A549 (cell line): ENCODE measurements around the gene PGK2. TPM values are rescaled to one million over a fixed set of nuclear protein-coding genes. Genes with fewer than 3 reads are reported as not detected.
A peak's percentile ranks its signal among the peaks of the same experiment; 100 is the strongest.

Source experiments
- ATAC-seq, 2 experiments: fragments of 200-7000 bp in 1 of 2; fragments of >200 bp in 1 of 2; cut with Nextera tagmentation in 1 of 2; cut with Tn5 transposase in 1 of 2; 3 replicates each; pipeline versions ENCODE4 v1.8.0 to v1.9.1; 2018 to 2020; ENCODE audit warnings: mild to moderate bottlenecking in 1 of 2, moderate library complexity in 1 of 2
- CTCF ChIA-PET: fragments of 300-600 bp; sonication (Branson Sonifier 250); formaldehyde crosslinking; extraction: SDS; loops from one replicate; lab custom pipeline; 2021; ENCODE audit warnings: antibody characterized with exemption, inconsistent platforms; lab: Yijun Ruan, JAX
- POLR2A ChIA-PET: fragments of 350-600 bp; formaldehyde crosslinking; extraction: SDS; loops from one replicate; lab custom pipeline; 2021; ENCODE audit warnings: antibody characterized with exemption, inconsistent platforms; lab: Yijun Ruan, JAX
- DNase-seq, 2 experiments: peaks; one replicate each; pipeline versions ENCODE4 v3.0.0 to v3.0.0-alpha.2; 2011 to 2016; ENCODE audit warnings: low read depth in 1 of 2, low spot score in 1 of 2
- FAIRE-seq: peaks from 2 replicates; lab custom pipeline; 2011; peaks lifted over from hg19 to GRCh38; lab: Jason Lieb, UNC
- H3K27ac ChIP-seq, 2 experiments: fragments of >200 bp; sonication (Bioruptor Twin); formaldehyde crosslinking; 3 replicates each; pipeline ENCODE4 v1.5.1; 2016 to 2017
- H3K4me1 ChIP-seq: fragments of >200 bp; sonication (Bioruptor Twin); formaldehyde crosslinking; 3 replicates; pipeline ENCODE4 v1.6.1; 2016
- H3K4me2 ChIP-seq: fragments of >200 bp; sonication (Bioruptor Twin); formaldehyde crosslinking; 3 replicates; pipeline ENCODE4 v1.6.1; 2016
- H3K4me3 ChIP-seq: fragments of >200 bp; sonication (Bioruptor Twin); formaldehyde crosslinking; 3 replicates; pipeline ENCODE4 v1.5.1; 2016
- H3K9me3 ChIP-seq: fragments of >200 bp; sonication (Bioruptor Twin); formaldehyde crosslinking; 3 replicates; pipeline ENCODE4 v1.6.1; 2016
- CEBPB ChIP-seq, 2 experiments: fragments of >200 bp in 1 of 2; sonication (Bioruptor Twin) in 1 of 2; formaldehyde crosslinking in 1 of 2; IDR thresholded peaks; 2 replicates each; pipeline ENCODE4 v1.6.1; 2012 to 2016
- ELK1 ChIP-seq: fragments of 150-350 bp; IDR thresholded peaks from 2 replicates; pipeline ENCODE4 v1.6.1; 2014; ENCODE audit warnings: low read depth, mild to moderate bottlenecking, low read length
- ESRRA ChIP-seq: fragments of 150-350 bp; IDR thresholded peaks from 2 replicates; pipeline ENCODE4 v1.6.1; 2014; ENCODE audit warnings: mild to moderate bottlenecking, low read length, borderline replicate concordance
- HMGXB4 ChIP-seq: fragments of 250-450 bp; sonication (Bioruptor Pico); IDR thresholded peaks from 2 replicates; pipeline ENCODE4 v1.5.0; 2021; ENCODE audit warnings: mild to moderate bottlenecking, moderate library complexity, borderline replicate concordance
- KDM1A ChIP-seq: fragments of 200-600 bp; sonication (generic); IDR thresholded peaks from 2 replicates; pipeline ENCODE4 v1.6.1; 2016; ENCODE audit warnings: low read depth, mild to moderate bottlenecking
- MAZ ChIP-seq: fragments of 150-350 bp; IDR thresholded peaks from 2 replicates; pipeline ENCODE4 v1.6.1; 2014; ENCODE audit warnings: antibody characterized with exemption, low read depth, low read length, borderline replicate concordance
- PBX3 ChIP-seq: IDR thresholded peaks from 2 replicates; pipeline ENCODE4 v1.6.1; 2012
- PHF8 ChIP-seq: fragments of 200-600 bp; sonication (generic); IDR thresholded peaks from 2 replicates; pipeline ENCODE4 v1.6.1; 2016; ENCODE audit warnings: low read depth, mild to moderate bottlenecking, antibody characterized with exemption, moderate library complexity, borderline replicate concordance
- RARB ChIP-seq: fragments of 250-450 bp; sonication (Bioruptor Pico); IDR thresholded peaks from 2 replicates; pipeline ENCODE4 v1.8.0; 2021; ENCODE audit warnings: mild to moderate bottlenecking, moderate library complexity
- RCOR1 ChIP-seq: fragments of 150-350 bp; IDR thresholded peaks from 2 replicates; pipeline ENCODE4 v1.6.1; 2014; ENCODE audit warnings: antibody characterized with exemption, low read length, low read depth
- SMC3 ChIP-seq: fragments of >200 bp; sonication (Bioruptor Twin); formaldehyde crosslinking; IDR thresholded peaks from 3 replicates; pipeline ENCODE4 v1.6.1; 2018; ENCODE audit warnings: inconsistent platforms
- SREBF2 ChIP-seq: fragments of 450-650 bp; IDR thresholded peaks from 2 replicates; pipeline ENCODE4 v1.6.1; 2014; ENCODE audit warnings: mild to moderate bottlenecking, moderate library complexity
- TFCP2L1 ChIP-seq: fragments of 250-450 bp; sonication (Bioruptor Pico); IDR thresholded peaks from 2 replicates; pipeline ENCODE4 v1.5.0; 2021; ENCODE audit warnings: mild to moderate bottlenecking
- TP53 ChIP-seq: fragments of 250-450 bp; sonication (Bioruptor Pico); IDR thresholded peaks from 2 replicates; pipeline ENCODE4 v1.5.0; 2021; ENCODE audit warnings: mild to moderate bottlenecking, moderate library complexity
- WGBS: methylation state at CpG from one replicate; pipeline ENCODE4 v1.1.6; 2017; ENCODE audit errors: missing lambda C conversion rate; 5-methylcytosine and 5-hydroxymethylcytosine counted together
- polyA plus RNA-seq, 4 experiments: library from polyadenylated mRNA; depleted of rRNA in 3 of 4; stranded (reverse); fragments of >200 nt; fragmentation: RNase III in 1 of 4; extraction: RNeasy Plus Mini Kit Qiagen cat#74134 plus additional on column Dnase treatment in 1 of 4; gene quantifications; 2 replicates in 3 of 4; 3 replicates in 1 of 4; pipeline ENCODE4 v1.2.3, GENCODE V29; 2011 to 2017

The PGK2 gene
- polyA plus RNA-seq, 2 of the 4 experiments (the other 2 are of a cell fraction) = not detected

DNA sequence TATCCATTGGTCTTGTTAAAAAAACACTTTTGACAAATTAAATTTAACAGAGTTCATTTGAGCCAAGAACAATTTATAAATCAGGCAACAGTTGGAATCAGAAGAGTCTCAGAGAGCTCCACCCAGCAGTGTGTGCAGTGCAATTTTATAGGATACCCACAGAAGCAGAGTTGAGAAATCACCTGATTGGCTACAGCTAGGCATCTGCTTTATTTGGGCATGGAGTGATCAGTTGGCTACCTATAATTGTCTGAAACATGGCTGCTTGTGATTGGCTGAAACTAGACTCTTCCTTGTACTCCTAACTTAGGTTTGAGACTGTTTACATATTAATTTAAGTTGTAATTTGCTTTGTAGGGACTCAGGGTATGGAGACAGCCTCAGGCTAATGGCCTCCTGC, 12.0 kb downstream of the PGK2 start:
- H3K4me3 ChIP-seq = no peak overlapping the region
- H3K27ac ChIP-seq = no peak overlapping the region
- CTCF ChIA-PET = no interaction called here
- TF ChIP-seq PHF8 (no peak), RCOR1 (no peak), SMC3 (no peak)
- ATAC-seq = no peak
- no peak for DNase-seq
- FAIRE-seq = no peak
- POLR2A ChIA-PET = no interaction called here
- H3K9me3 ChIP-seq = no peaks in the 10 kb centered on the region
- H3K4me2 ChIP-seq = no peak overlapping the region
- no peaks in the 10 kb centered on the region for H3K4me1 ChIP-seq

DNA sequence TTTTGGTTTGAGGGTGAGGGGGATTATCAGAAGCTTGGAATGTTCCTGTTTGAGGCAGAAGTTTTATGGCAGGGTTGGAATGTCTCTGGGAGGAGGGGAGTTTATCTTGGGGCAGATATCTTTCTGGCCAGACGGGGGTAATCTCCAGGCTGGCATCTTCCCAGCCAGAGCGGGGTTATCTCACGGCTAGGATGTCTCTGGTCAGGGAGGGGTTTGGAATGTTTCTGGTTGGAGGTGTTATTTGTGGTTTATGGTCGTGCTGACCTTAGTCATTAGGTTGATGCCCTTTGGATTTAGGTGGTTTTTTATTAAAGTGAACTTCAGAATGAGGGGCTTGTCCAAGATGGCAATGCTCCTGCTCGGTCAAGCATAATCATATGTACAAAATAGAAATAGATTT, 14.8 kb downstream of the PGK2 start:
- Histone ChIP-seq H3K9me3 (no peaks in the 10 kb centered on the region), H3K4me2 (no peak overlapping the region), H3K27ac (no peak overlapping the region), H3K4me1 (no peaks in the 10 kb centered on the region), H3K4me3 (no peak overlapping the region)
- CTCF ChIA-PET = no interaction called here
- 20% methylated on average over 5 of the region's 5 CpGs for WGBS
- POLR2A ChIA-PET = no interaction called here
- no peak for DNase-seq
- no peak for ATAC-seq
- TF ChIP-seq PBX3 (no peak), MAZ (no peak)
- FAIRE-seq = no peak

DNA sequence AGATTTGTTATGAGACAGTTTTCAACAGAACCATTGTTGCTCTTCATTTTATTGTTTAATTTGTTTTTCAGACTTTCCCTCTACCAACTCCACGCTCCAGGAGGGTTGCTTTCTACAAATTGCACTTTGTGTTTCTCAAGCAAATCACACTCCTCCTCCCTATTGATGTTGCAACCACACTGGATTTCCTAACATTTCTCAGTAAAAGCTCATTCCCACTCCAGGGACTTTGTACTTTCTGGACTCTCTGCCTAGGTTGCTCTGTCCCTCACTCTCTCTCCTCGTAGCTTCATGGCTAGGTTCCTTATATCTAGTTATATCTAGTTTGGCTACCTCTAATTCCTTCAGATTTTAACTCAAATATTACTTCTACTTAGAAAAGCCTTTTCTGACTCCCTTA, 20.3 kb downstream of the PGK2 start:
- DNase-seq (no peak), FAIRE-seq (no peak)
- CTCF ChIA-PET = no interaction called here
- no peaks in the 10 kb centered on the region for H3K9me3 ChIP-seq
- TF ChIP-seq ESRRA (no peak), HMGXB4 (CRISPR knock-in tag) (no peak), CEBPB (IDR thresholded peaks at IDR 0.05) (peak in 1 of 2 experiments; percentile 52; a peak in 1 of 4 replicates), MAZ (no peak), ELK1 (no peak)
- TF ChIP-seq, all 56 proteins: peak for 1
- POLR2A ChIA-PET = no interaction called here
- H3K4me2 ChIP-seq = 0 out of 3 replicates have a peak overlapping the region, but pooled peaks have one; percentile 4
- no peaks in the 10 kb centered on the region for H3K4me1 ChIP-seq
- no peak overlapping the region for H3K27ac ChIP-seq
- no peak overlapping the region for H3K4me3 ChIP-seq
- WGBS = 9% methylated on average over 2 of the region's 2 CpGs
- ATAC-seq = no peak

DNA sequence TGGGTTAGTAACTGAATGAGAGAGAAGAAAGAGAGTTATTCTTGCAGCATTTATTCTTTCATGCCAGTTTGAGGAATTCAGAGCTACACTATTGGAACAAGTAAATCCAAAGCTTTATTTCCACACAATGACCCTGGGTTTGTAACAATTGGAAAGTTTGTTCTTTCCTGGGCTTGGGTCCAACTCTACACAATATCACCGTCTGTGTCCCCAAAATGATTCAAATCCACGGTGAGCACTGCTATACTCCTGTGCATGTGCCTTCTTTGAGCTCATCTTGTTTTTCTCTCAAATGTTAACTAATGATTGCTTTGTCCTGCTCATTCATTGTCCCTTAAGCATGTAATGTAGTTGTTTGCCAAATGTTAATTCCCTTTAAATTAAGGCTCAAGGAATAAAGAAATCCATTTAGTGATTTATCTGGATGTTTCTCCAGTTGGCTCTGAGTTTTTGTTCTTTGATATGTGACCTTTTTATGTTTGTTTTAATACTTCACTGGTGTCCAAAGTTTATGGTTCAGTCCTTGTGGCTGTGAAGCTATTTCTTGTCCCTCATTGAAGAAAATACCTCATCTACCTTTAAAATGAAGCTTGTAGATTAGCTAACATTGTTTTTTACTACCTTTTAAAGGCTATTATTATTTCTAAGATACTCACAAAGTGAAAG, 22.4 kb downstream of the PGK2 start:
- TF ChIP-seq SREBF2 (no peak), RARB (CRISPR knock-in tag) (no peak), TFCP2L1 (CRISPR knock-in tag) (no peak), KDM1A (no peak), TP53 (CRISPR knock-in tag) (no peak)
- H3K27ac ChIP-seq = no peak overlapping the region
- H3K4me3 ChIP-seq = no peak overlapping the region
- FAIRE-seq (no peak), DNase-seq (no peak), ATAC-seq (no peak)
- ChIA-PET CTCF (no interaction called here), POLR2A (no interaction called here)
- 0 out of 3 replicates have a peak overlapping the region, but pooled peaks have one; percentile 21 for H3K4me2 ChIP-seq
- H3K9me3 ChIP-seq = no peaks in the 10 kb centered on the region
- 7% methylated on average over 2 of the region's 2 CpGs for WGBS
- H3K4me1 ChIP-seq = no peaks in the 10 kb centered on the region
